ENCODE measurements around the gene SCUBE1. TPM values are rescaled to one million over a fixed set of nuclear protein-coding genes. Genes with fewer than 3 reads are reported as not detected.

Gene SCUBE1
- total RNA-seq, 1 donor from 2014 or later: 0.91 TPM

DNA sequence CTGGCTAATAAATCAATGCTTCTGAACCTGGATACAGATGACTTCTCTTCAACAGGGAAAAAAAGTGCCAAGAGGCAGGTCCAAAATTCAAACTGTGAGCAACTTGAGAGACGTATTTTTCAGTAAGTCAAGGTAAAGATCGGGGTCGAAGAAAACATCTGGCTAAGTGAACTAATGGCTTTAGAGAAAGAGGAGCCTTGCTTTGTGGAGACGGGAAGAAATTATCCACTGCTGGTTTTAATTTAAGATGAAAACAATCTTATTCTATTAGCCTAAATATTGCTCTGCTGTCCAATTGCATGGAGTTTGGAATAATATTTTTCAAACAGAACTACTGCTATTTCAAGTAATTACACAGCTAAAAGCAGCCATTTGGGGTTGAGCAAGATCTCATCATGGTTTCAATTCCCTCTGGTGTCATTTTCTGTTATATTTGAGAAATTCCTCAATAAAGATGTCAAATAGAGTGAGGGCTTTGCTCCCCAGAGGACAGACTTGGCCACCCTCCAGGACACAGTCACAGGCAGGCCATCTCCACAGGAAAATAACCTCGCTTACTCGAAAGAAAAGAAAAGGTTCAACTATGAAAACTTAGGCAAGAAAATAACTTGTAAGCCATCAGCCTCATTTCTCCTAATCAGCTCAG, 29.8 kb downstream of the SCUBE1 start:
- Mint-ChIP-seq H3K27me3 (ENCODE audit: unreplicated experiment) (peaks cover 34% of the 10 kb centered on the region), H3K36me3 (ENCODE audit: unreplicated experiment) (no peaks in the 10 kb centered on the region), H3K27ac (ENCODE audit: unreplicated experiment) (peak overlapping the region; percentile 16), H3K4me3 (ENCODE audit: unreplicated experiment) (no peak overlapping the region), H3K4me1 (ENCODE audit: unreplicated experiment) (peaks cover 13% of the 10 kb centered on the region), H3K9me3 (ENCODE audit: unreplicated experiment) (no peaks in the 10 kb centered on the region)
- TF ChIP-seq, protein P1, sequence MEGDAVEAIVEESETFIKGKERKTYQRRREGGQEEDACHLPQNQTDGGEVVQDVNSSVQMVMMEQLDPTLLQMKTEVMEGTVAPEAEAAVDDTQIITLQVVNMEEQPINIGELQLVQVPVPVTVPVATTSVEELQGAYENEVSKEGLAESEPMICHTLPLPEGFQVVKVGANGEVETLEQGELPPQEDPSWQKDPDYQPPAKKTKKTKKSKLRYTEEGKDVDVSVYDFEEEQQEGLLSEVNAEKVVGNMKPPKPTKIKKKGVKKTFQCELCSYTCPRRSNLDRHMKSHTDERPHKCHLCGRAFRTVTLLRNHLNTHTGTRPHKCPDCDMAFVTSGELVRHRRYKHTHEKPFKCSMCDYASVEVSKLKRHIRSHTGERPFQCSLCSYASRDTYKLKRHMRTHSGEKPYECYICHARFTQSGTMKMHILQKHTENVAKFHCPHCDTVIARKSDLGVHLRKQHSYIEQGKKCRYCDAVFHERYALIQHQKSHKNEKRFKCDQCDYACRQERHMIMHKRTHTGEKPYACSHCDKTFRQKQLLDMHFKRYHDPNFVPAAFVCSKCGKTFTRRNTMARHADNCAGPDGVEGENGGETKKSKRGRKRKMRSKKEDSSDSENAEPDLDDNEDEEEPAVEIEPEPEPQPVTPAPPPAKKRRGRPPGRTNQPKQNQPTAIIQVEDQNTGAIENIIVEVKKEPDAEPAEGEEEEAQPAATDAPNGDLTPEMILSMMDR (IDR thresholded peaks at IDR 0.05): no peak
- no peak for DNase-seq (ENCODE audit: extremely low spot score, unreplicated experiment)

DNA sequence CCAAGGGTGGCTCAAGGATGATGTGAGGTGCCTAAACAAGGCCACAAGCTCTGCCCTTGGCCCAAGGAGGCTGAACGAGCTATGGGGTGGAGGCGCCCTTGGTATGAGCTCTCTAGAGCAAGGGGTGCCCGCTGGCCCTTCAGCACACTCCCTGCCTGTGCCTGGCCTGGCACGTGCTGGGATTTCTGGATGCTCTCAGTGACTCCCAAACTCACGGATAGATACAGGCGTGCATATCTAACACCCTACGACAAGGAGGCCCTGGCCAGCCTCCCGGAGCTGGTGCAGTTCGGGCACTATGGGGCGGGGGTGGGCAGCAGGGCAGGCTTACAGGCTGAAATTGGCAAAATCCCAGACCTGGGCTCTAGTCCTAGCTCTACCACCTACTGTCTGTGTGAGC, 30.6 kb downstream of the SCUBE1 start:
- H3K27me3 Mint-ChIP-seq (ENCODE audit: unreplicated experiment): peaks cover 31% of the 10 kb centered on the region
- H3K36me3 Mint-ChIP-seq (ENCODE audit: unreplicated experiment): no peaks in the 10 kb centered on the region
- H3K4me1 Mint-ChIP-seq (ENCODE audit: unreplicated experiment): peaks cover 13% of the 10 kb centered on the region
- no peak for DNase-seq (ENCODE audit: extremely low spot score, unreplicated experiment)
- no peaks in the 10 kb centered on the region for H3K9me3 Mint-ChIP-seq (ENCODE audit: unreplicated experiment)
- TF ChIP-seq, protein P1 (IDR thresholded peaks at IDR 0.05): no peak
- no peak overlapping the region for H3K4me3 Mint-ChIP-seq (ENCODE audit: unreplicated experiment)
- H3K27ac Mint-ChIP-seq (ENCODE audit: unreplicated experiment): no peak overlapping the region

DNA sequence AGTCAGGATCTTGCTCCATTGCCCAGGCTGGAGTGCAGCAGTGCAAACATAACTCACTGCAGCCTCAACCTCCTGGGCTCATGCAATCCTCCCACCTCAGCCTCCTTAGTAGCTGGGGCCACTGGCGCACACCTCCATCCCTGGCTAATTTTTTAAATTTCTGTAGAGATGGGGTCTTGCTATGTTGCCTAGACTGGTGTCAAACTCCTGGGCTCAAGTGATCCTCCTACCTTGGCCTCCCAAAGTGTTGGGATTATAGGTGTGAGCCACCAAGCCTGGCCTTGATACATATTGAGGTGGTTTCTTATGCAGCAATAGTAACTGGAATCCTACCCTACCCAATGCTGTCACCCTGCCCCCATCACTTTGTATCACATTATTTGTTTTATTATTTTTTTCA, 32.4 kb downstream of the SCUBE1 start:
- Mint-ChIP-seq H3K36me3 (ENCODE audit: unreplicated experiment) (no peaks in the 10 kb centered on the region), H3K27ac (ENCODE audit: unreplicated experiment) (no peak overlapping the region), H3K27me3 (ENCODE audit: unreplicated experiment) (peaks cover 30% of the 10 kb centered on the region), H3K9me3 (ENCODE audit: unreplicated experiment) (no peaks in the 10 kb centered on the region), H3K4me1 (ENCODE audit: unreplicated experiment) (peaks cover 13% of the 10 kb centered on the region), H3K4me3 (ENCODE audit: unreplicated experiment) (no peak overlapping the region)
- TF ChIP-seq, protein P1 (IDR thresholded peaks at IDR 0.05): no peak
- DNase-seq (ENCODE audit: extremely low spot score, unreplicated experiment): no peak

DNA sequence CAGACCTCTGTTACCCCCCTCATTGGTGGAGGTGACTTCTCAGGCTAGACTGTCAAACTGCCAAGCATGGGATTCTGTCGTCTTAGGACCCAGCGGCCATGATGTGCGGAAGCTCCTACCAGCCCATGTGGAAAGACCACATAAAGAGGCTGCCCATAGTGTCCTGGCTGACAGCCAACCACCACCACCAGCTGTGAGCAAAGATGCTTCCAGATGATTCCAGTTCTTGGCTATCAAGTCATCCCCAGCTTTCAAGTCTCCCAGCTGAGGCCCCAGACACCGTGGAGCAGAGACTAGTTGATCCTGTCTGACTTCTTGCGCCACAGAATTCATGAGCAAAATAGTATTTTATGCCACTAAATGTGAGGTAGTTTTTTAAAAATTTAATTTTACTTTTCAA, 32.9 kb downstream of the SCUBE1 start:
- H3K4me3 Mint-ChIP-seq (ENCODE audit: unreplicated experiment): no peak overlapping the region
- peaks cover 32% of the 10 kb centered on the region for H3K27me3 Mint-ChIP-seq (ENCODE audit: unreplicated experiment)
- DNase-seq (ENCODE audit: extremely low spot score, unreplicated experiment): no peak
- no peak overlapping the region for H3K27ac Mint-ChIP-seq (ENCODE audit: unreplicated experiment)
- peaks cover 13% of the 10 kb centered on the region for H3K4me1 Mint-ChIP-seq (ENCODE audit: unreplicated experiment)
- TF ChIP-seq, protein P1 (IDR thresholded peaks at IDR 0.05): no peak
- H3K36me3 Mint-ChIP-seq (ENCODE audit: unreplicated experiment): no peaks in the 10 kb centered on the region
- no peaks in the 10 kb centered on the region for H3K9me3 Mint-ChIP-seq (ENCODE audit: unreplicated experiment)

DNA sequence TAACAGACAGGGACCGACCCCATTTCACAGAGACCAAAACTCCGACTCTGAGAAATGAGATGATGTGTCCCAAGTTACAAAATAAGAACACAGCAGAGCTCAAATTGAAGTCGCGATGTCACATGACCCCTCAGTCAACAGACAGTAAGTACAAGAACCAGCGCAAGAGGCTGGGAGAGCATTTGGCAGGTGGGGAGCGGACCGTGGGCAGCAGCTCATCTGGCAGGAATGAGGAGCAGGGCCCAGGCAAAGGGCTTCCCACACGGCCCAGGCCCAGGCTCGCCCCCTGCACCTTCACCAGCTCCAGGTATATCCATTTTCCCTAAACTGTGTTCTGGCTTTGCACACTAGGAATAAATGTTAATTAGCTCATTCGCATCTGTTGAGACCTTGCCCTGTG, 34.3 kb downstream of the SCUBE1 start:
- no peak overlapping the region for H3K4me3 Mint-ChIP-seq (ENCODE audit: unreplicated experiment)
- H3K36me3 Mint-ChIP-seq (ENCODE audit: unreplicated experiment): no peaks in the 10 kb centered on the region
- no peaks in the 10 kb centered on the region for H3K9me3 Mint-ChIP-seq (ENCODE audit: unreplicated experiment)
- H3K27me3 Mint-ChIP-seq (ENCODE audit: unreplicated experiment): peaks cover 43% of the 10 kb centered on the region
- no peak overlapping the region for H3K27ac Mint-ChIP-seq (ENCODE audit: unreplicated experiment)
- no peak for DNase-seq (ENCODE audit: extremely low spot score, unreplicated experiment)
- peaks cover 10% of the 10 kb centered on the region for H3K4me1 Mint-ChIP-seq (ENCODE audit: unreplicated experiment)
- TF ChIP-seq, protein P1 (IDR thresholded peaks at IDR 0.05): no peak
